Renal pelvis (tissue), 4 donors: ENCODE results near the gene ENOPH1. TPM values are rescaled to one million over a fixed set of nuclear protein-coding genes. Genes with fewer than 3 reads are reported as not detected.

Experiments
- DNase-seq: peaks from one replicate; pipeline ENCODE4 v3.0.0-alpha.2; 2013
- polyA plus RNA-seq, 3 donors: library from polyadenylated mRNA; unstranded; fragments of 120-200 nt; gene quantifications; one replicate each; pipeline ENCODE4 v1.2.1, GENCODE V29; 2013; ENCODE audit not compliant: insufficient read length in 3 of 3

The ENOPH1 gene
- polyA plus RNA-seq, 3 donors: 61.5 to 64.1 (median 63.2) TPM

DNA sequence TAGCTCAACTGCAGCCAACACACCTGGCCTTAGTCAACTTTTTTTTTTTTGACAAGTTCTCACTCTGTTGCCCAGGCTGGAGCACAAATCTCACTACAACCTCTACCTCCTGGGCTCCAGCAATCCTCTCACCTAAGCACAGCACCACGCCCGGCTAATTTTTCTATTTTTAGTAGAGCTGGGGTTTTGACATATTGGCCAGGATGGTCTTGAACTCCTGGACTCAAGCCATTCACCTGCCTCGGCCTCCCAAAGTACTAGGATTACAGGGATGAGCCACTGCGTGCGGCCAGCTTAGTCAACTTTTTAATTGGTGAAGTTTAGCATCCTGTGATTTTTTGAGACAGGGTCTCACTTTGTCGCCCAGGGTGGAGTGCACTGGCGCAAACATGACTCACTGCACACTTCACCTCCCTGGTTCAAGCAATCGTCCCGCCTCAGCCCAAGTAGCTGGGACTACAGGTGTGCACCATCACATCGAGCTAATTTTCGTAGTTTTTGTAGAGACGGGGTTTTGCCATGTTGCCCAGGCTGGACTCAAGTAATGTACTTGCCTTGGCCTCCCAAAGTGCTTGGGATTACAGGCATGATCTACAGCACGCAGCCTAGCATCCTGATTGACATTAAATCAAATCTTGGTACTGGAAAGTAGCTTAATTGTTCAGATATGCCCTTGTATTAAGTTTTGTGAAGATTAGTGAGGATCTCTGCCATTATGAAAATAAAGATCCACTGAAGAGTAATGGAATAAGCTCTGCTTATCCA is 8.4 kb upstream of the ENOPH1 start:
- no peak for DNase-seq

DNA sequence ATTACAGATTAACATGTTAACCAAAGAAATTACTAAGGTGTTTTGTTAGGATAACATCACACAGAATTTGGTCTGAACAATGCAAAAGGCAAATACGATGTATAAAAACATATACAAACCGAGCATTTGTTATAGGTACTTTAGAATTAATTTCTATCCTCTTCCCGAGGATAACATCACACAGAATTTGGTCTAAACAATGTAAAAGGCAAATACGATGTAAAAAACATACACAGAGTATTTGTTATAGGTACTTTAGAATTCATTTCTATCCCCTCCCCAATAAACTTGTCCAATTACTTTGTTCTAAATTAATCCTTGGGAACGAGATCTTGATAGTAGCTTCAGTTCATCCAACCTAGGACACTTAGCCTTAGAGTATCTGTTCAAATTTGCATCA is 7.8 kb upstream of the ENOPH1 start:
- DNase-seq: no peak

DNA sequence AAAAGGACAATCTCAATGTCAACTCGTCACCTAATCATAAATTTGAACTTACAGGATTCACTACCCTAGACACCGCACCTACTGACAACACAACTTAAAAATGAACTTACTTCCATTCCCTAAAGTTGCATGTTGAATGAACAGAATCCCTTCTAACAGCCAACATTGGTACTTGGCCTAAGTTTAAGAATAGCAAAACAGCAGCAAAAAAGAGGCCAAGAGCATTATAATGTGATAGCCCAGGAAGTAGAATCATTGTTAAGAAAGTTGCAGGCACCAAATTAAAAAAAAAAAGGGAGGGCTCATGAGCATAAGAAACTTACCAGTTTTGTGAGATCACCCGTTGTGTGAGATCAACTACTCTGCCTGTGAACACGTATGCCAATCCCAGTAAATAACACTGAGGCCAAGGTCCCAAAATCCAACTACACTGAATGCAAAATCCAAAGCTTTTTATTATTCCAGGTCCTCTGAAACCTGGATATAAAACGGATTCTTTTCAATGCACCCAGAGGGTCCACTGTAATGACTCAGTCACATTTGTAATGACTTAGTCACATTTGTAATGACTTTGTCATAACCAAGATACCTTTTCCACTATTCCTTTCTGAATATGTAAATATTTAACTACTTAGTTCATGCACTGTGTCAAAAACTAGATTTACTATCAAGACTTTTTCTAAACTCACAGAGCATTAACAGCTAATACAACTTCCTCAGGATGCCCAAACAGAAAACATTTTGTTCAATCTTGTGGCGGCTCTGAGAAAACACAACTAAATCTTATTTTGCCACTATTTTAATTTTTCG is 6.9 kb upstream of the ENOPH1 start:
- no peak for DNase-seq

DNA sequence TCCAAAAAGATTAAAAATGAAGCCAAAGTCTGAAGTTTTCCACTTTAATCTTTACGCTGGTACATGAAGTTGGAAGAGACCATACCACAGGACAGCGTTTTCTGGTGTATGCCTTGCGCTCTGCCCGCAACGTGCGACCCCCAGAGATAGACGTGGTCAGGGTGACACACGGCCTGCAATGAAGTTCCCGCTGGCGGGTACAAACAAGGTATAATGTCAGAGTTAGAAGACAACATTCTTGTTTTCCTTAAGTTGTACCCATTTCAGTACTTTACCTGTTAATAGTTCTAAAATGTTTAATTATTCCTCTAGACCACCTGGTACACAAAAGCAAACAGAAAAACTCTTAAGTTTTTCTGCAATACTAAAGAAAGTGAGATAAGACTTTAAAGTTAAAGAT is 4.9 kb upstream of the ENOPH1 start:
- DNase-seq: no peak

DNA sequence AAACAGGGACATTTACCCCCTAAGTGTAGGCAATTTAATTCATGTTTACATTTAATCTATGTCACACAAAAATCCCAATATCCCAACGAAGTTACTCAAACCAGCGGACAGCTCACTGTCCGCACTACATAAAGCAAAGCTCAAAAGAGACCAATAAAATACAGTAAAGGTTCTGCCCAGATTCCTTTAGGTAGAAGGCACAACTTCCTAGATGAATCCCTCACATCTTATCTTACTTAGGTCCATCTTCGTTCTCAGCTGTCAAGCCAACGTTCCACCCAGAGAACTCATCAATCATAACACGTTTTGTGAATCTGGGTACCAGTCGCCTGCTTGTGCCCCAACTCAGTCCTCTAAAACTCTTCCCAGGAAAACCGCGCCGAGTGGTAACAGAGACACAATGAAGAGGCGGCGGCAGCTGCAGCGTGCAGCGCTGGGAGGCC is 1.8 kb upstream of the ENOPH1 start:
- DNase-seq: peak; percentile 77

DNA sequence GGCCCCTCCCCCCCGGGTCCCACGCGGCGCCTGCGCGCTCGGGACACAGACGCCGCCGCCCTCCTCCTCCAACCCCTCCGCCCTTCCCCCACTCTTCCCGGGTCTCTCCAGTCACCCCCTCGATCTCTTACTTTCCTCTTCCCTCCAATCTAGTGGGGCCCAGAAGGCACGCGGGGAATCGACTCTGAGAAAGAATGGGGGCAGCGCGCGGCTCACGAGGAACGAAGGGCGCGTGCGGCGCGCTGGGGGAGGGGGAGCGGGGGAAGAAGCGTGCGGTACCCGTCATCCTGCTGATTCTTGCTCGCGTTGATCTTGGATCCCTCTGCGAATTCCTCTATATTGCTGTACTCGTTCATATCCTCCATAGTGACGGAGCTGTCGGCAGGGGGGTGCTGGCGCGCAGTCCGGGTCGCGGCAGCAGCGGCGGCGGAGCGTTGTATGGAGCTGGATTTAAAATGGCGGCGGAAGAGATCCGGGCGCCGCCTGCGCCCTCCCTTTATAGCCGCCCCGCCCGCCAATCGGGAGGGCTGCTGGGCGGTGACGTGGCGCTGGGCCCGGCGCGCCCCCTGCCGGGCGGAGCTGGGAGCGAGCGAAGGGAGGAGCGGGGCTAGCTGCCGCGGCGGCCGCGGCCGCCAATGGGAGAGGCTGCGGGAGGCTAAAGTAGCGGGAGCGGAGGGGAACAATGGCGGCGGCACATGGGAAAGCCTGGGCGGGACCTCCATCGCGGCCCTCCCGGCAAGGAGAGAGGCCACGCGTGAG is 1.2 kb upstream of the ENOPH1 start:
- peak; percentile 95 for DNase-seq

DNA sequence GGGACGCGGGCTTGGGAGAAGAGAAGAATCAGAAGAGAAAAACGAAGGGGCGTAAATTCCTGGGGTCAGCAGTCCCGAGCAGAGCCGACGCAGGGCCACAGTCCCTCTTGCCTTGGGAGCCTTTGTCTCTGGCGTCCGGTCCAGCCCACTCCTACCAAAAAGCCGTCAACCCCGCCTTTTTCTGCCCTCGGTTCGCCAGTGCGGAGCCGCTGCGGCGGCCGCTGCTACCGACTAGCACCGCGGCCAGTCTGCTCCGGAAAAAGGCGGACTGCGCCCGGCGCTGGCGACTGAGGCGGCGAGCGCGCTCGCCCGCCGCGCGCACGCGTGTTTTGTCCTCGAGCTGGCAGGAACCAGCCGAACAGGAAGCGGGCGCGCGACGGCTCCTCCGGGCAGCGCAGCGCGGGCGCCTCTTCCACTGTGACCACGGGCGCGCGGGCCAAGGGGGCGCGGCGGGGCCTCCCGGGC is 630 bp upstream of the ENOPH1 start:
- no peak for DNase-seq

DNA sequence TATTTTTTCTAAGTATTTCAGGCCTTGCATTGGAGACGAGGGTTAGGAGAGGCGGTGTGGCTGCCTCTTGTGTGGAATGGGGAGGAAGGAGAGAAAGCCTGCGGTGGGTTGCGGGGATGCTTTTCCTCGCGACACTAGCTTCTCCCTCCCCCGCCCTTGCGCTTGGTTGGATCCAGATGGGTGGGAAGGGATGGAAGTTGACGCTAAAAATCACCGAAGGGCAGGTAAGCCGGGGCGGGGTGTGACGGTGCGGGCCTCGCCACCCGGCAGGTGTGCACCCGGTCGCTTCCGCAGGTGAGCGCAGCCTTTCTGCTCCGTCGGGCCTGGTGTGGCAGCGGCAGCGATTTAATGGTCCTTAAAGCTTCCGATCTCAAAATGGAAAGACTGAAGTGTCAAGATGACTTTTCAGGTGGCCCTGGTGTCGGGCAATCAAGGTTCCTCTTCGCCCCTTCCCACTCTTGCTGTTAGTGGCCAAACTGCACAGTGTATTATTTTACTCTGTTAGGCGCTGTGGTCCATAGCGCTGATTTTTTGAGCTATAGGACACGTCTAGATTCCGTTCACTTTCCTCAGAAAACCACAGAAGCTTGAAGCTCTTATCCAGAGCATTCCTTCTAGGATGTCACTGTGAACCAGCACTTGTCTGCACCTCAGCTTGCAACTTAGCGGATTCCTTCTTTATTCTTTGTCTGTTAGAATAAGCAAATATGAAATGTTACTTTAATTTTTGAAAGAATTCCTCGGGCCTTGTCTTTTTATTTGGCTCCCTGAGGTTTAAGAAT is 765 bp downstream of the ENOPH1 start:
- DNase-seq: peak; percentile 45

DNA sequence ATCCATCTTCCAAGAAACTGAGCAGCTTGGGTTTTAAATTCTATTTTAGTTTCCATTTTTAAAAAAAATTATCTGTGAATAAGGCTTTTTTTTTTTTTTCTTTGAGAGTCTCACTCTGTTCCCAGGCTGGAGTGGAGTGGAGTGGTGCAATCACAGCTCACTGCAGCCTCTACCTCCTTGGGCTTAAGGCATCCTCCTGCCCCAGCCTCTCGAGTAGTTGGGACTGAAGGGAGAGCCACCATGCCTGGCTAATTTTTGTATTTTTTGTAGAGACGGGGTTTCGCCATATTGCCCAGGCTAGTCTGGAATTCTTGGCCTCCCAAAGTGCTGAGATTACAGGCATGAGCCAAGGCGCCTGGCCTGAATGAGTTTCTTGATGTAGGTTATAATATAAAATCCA is 1.4 kb downstream of the ENOPH1 start:
- DNase-seq: no peak

DNA sequence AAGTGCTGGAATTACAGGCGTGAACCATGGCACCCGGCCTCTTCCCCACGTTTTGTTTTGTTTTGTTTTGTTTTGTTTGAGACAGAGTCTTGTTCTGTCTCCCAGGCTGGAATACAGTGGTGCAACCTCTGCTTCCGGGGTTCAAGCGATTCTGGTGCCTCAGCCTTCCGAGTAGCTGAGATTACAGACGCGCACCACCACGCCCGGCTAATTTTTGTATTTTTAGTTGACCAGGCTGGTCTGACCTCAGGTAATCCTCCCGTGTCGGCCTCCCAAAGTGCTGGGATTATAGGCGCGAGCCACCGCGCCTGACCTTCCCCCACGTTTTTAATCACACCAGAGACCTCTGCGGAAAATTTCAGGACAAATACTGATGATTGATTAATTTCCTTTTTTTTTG is 2.2 kb downstream of the ENOPH1 start:
- no peak for DNase-seq

DNA sequence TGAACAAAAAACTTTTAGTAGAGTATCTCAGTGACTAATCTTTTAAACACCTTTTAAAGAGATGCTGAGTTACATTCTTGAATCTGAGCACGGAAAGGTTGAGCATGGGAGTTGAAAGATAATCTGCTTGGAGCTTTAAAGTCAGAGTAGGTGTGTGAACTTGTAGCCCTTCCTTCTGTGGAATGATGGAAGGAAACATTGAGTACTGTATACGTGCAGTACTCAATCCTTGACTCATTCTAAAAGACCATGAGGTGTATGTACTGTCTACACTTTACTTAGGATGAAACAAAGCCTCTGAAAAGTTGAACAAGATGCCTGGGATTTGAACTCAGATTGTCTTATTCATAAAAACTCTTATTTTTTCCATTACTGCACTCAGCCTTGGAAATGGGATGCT is 3.4 kb downstream of the ENOPH1 start:
- DNase-seq: no peak

DNA sequence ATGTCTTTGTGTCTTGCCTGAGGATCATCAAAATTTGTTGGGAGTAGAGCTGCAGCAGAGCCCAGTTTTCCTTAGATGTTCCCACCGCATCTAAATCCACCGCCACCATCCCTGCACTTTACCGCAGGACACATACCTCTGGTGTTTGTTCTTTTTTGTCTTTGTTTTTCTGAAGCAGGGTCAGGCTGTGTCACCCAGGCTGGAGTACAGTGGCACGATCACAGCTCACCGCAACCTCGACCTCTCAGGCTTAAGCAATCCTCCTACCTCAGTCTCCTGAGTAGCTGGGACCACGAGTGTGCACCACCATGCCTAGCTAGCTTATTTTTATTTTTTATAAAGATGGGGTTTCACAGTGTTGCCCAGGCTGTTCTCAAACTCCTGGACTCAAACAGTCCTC is 4.6 kb downstream of the ENOPH1 start:
- no peak for DNase-seq

DNA sequence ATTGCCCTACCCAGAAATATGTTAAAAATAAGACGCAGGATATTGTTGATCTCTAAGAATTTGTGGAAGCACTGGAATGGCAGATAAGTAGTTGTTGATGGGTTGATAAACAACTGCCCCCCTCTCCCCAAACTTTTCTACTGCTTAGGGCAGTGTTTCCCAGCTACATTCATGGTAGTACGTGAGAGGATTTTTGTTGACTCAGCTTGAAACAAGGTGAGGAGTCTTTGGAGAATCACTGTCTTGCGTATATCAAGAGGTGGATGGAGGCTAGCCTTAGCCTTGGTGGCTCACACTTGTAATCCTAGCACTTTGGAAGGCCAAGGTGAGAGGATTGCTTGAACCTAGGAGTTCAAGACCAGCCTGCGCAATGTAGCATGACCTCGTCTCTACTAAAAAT is 5.7 kb downstream of the ENOPH1 start:
- no peak for DNase-seq

DNA sequence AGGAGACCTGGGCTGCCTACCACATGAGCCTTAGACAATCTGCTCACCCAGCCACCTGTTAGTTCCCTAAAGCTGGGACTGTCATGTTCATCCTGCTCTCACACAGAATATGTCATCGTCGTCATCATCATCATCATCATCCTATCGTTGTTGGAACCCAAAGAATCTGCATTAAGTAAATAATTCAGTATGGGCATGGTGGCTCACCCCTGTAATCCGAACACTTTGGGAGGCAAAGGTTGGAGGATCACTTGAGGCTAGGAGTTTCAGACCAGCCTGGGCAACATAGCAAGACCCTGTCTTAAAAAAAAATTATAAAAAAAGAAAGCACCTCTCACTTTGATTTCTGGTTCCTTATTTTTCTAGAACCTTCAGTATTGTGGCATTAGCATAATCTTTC is 6.4 kb downstream of the ENOPH1 start:
- DNase-seq: no peak

DNA sequence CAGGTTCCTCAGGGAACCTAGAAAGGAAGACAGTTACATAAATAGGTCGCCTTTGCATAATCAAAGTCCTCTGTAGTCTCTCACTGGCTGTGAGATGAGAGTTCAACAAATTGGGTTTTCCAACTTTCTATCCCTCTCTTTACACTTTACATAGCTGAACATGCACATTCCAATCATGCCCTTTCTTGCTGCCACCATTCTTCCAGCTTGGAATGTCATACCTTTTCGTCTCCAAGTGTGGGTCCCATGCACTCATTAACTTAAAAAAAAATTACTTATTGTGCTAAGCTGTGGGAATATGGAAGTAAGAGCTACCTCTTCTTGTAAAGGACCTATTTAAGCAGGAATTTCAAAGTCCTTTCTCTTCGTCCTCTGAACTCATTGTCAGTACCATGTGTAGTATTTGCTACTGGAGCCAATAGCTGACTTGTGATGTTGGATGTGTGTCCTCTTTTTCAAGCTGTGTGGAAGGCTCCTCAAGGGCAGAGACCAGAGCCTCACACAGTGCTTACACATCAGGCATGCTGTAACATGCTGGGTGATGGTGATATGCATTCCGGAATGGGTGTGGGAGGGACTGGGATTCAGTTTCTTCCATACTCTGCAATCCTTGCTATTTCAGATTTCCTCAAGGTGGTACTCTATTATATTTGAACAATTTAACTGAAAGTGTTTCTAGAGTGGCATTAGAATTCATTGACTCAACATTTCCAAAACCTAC is 7.1 kb downstream of the ENOPH1 start:
- no peak for DNase-seq

DNA sequence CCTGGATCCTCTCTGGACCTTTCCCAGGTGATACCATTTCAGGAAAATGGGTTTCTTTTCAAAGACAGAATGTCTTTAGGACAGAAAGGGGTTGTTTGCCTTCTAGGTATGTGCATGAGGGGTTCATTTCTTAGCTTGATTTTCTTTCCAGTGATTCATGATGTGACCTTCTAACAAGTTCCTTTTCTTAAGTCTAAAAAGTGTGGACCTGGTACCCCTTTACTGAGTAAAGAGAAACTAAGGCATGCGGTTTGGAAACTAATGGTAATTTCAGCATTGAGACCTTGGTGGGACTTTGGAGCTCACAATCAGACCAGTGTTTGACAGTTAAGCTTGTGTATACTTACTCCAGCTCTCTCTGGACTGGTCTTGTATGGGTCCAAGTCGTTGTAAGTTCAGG is 8.7 kb downstream of the ENOPH1 start:
- DNase-seq: no peak

DNA sequence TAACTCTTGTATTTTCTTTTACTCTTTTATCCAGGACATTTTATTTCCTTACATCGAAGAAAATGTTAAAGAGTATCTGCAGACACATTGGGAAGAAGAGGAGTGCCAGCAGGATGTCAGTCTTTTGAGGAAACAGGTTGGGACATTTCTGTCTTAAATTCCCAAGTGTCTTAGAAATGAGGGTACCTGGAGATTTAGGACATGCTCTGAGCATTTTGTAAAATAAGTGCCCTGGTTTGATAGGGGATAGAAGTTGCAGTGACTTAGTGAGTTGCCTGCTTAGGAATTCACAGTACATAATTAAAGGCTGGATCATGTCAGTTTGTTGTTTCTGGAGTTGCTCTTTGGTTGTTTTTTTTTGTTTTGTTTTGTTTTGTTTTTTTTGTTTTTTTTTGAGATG is 17.5 kb downstream of the ENOPH1 start:
- DNase-seq: no peak

DNA sequence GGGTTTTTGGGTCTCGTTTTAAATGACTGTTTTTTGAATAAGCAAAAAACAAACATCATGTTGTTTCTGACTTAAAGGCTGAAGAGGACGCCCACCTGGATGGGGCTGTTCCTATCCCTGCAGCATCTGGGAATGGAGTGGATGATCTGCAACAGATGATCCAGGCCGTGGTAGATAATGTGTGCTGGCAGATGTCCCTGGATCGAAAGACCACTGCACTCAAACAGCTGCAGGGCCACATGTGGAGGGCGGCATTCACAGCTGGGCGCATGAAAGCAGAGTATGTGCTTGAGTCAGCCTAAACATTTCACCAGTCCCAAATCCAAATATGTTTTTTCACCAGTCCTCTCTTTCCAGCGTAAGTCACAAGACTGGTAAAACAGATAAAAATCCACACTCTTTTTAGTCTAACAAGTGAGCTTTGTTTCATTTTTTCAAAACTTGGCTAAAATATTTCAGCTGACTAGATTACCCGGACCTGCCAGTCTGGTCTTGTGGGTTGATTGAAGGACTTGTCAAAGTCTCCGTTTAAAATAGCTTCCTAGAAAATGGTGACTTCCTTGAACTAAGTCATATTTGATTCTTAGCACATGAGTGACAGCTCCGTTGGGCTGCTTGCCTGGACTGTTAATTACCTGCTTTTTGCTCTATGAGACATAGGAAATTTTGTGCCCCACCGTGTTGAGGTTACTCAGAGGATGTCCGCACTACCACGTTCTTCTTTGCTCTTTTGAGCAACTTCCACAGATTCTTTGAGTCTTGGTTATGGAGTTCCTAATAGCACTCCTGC is 20.8 kb downstream of the ENOPH1 start:
- DNase-seq: no peak

DNA sequence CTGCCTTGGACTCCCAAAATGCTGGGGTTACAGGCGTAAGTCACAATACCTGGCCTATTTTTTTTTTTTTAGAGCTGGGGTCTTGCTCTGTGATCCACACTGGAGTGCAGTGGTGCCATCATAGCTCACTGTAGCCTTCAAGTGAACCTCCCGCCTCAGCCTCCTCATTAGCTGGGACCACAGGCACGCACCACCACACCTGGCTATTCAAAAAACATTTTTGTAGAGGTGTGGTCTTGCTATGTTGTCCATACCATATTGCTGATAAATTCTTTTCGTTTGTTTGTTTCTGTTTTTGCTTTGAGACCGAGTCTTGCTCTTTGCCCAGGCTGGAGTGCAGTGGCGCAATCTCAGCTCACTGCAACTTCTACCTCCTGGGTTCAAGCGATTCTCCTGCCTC is 21.6 kb downstream of the ENOPH1 start:
- no peak for DNase-seq

DNA sequence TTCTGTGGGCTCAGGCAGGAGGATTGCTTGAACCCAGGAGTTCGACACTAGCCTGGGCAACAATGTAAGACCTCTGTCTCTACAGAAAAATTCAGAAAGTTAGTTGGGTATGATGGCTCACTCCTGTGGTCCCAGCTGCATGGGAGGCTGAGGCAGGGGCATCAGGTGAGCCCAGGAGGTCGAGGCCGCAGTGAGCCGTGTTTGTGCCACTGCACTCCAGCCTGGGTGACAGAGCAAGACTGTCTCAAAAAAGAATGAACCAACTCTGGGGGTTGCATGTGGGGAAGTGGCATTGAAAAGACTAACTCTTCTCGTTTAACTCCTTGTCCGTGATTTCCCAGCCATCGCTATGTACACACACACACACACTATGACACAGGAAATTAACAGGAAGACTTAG is 26.9 kb downstream of the ENOPH1 start:
- no peak for DNase-seq
